ENCODE data around the gene SETD1B. TPM values are rescaled to one million over a fixed set of nuclear protein-coding genes. Genes with fewer than 3 reads are reported as not detected.
"Not testable (repeated sequence)": the region's sequence is repeated elsewhere in the genome, so short reads cannot be mapped to it uniquely, and the experiment has no call there.

Gene SETD1B
- total RNA-seq, 2 donors from 2014 or later, result 54.5 to 64.1 TPM

- no peaks in the 10 kb centered on the region for H3K9me3 ChIP-seq (ENCODE audit: control insufficient read depth, low read length, poor library complexity, severe bottlenecking)
- no peak overlapping the region for H3K27ac Mint-ChIP-seq
- no peak overlapping the region for H3K4me3 Mint-ChIP-seq
- ATAC-seq (no peak), DNase-seq (no peak)
- no peaks in the 10 kb centered on the region for H3K36me3 Mint-ChIP-seq (ENCODE audit: low read depth)
- H3K27me3 Mint-ChIP-seq, result no peaks in the 10 kb centered on the region
- peaks cover 14% of the 10 kb centered on the region for H3K4me1 Mint-ChIP-seq
Observed at GRCh38 chr12:121838126-121838525, 34.3 kb downstream of the SETD1B start.

- Mint-ChIP-seq H3K4me1 (peaks cover 16% of the 10 kb centered on the region), H3K27ac (peak overlapping the region; percentile 80), H3K27me3 (no peaks in the 10 kb centered on the region), H3K36me3 (ENCODE audit: low read depth) (no peaks in the 10 kb centered on the region), H3K4me3 (peak overlapping the region; percentile 96)
- DNase-seq (peak; percentile 99 to 100 (median 100)), ATAC-seq (peak; percentile 98)
- H3K9me3 ChIP-seq (ENCODE audit: control insufficient read depth, low read length, poor library complexity, severe bottlenecking), result no peaks in the 10 kb centered on the region
Observed at GRCh38 chr12:121839106-121839992, 35.5 kb downstream of the SETD1B start.

GRCh38 chr12:121839993-121840761, 36.4 kb downstream of the SETD1B start:
- ATAC-seq, result no peak
- H3K27ac Mint-ChIP-seq, result peak overlapping the region; percentile 80
- no peaks in the 10 kb centered on the region for H3K36me3 Mint-ChIP-seq (ENCODE audit: low read depth)
- DNase-seq, result no peak
- H3K4me1 Mint-ChIP-seq, result peaks cover 16% of the 10 kb centered on the region
- H3K4me3 Mint-ChIP-seq, result peak overlapping the region; percentile 96
- no peaks in the 10 kb centered on the region for H3K27me3 Mint-ChIP-seq
- H3K9me3 ChIP-seq (ENCODE audit: control insufficient read depth, low read length, poor library complexity, severe bottlenecking), result no peaks in the 10 kb centered on the region

- H3K36me3 Mint-ChIP-seq (ENCODE audit: low read depth), result no peaks in the 10 kb centered on the region
- DNase-seq, result no peak
- H3K4me1 Mint-ChIP-seq, result peaks cover 17% of the 10 kb centered on the region
- H3K9me3 ChIP-seq (ENCODE audit: control insufficient read depth, low read length, poor library complexity, severe bottlenecking), result no peaks in the 10 kb centered on the region
- peak overlapping the region; percentile 53 for H3K27ac Mint-ChIP-seq
- ATAC-seq, result no peak
- H3K4me3 Mint-ChIP-seq, result no peak overlapping the region
- H3K27me3 Mint-ChIP-seq, result no peaks in the 10 kb centered on the region
Observed at GRCh38 chr12:121843236-121843982, 39.6 kb downstream of the SETD1B start.

- Mint-ChIP-seq H3K4me3 (no peak overlapping the region), H3K27me3 (no peaks in the 10 kb centered on the region), H3K36me3 (ENCODE audit: low read depth) (no peaks in the 10 kb centered on the region), H3K4me1 (peaks cover 9% of the 10 kb centered on the region), H3K27ac (no peak overlapping the region)
- H3K9me3 ChIP-seq (ENCODE audit: control insufficient read depth, low read length, poor library complexity, severe bottlenecking), result no peaks in the 10 kb centered on the region
- DNase-seq (no peak), ATAC-seq (no peak)
Observed at GRCh38 chr12:121845701-121846100, 41.9 kb downstream of the SETD1B start.

- DNase-seq (no peak), ATAC-seq (no peak)
- H3K27me3 Mint-ChIP-seq, result no peaks in the 10 kb centered on the region
- H3K4me1 Mint-ChIP-seq, result peaks cover 4% of the 10 kb centered on the region
- no peak overlapping the region for H3K27ac Mint-ChIP-seq
- H3K9me3 ChIP-seq (ENCODE audit: control insufficient read depth, low read length, poor library complexity, severe bottlenecking), result no peaks in the 10 kb centered on the region
- H3K36me3 Mint-ChIP-seq (ENCODE audit: low read depth), result no peaks in the 10 kb centered on the region
- H3K4me3 Mint-ChIP-seq, result no peak overlapping the region
Observed at GRCh38 chr12:121849211-121849610, 45.4 kb downstream of the SETD1B start.

GRCh38 chr12:121849665-121850064, 45.9 kb downstream of the SETD1B start:
- no peaks in the 10 kb centered on the region for H3K9me3 ChIP-seq (ENCODE audit: control insufficient read depth, low read length, poor library complexity, severe bottlenecking)
- H3K27me3 Mint-ChIP-seq, result no peaks in the 10 kb centered on the region
- no peak for ATAC-seq
- H3K27ac Mint-ChIP-seq, result no peak overlapping the region
- no peaks in the 10 kb centered on the region for H3K36me3 Mint-ChIP-seq (ENCODE audit: low read depth)
- no peak for DNase-seq
- H3K4me3 Mint-ChIP-seq, result no peak overlapping the region
- H3K4me1 Mint-ChIP-seq, result peaks cover 4% of the 10 kb centered on the region

GRCh38 chr12:121852392-121852791, 48.6 kb downstream of the SETD1B start:
- H3K36me3 Mint-ChIP-seq (ENCODE audit: low read depth); DNase-seq; H3K27me3 Mint-ChIP-seq; H3K4me3 Mint-ChIP-seq; H3K27ac Mint-ChIP-seq; H3K4me1 Mint-ChIP-seq; H3K9me3 ChIP-seq (ENCODE audit: control insufficient read depth, low read length, poor library complexity, severe bottlenecking); ATAC-seq: not testable (repeated sequence)

GRCh38 chr12:121857322-121858246, 53.8 kb downstream of the SETD1B start:
- no peaks in the 10 kb centered on the region for H3K27me3 Mint-ChIP-seq
- ATAC-seq (no peak), DNase-seq (no peak)
- no peaks in the 10 kb centered on the region for H3K9me3 ChIP-seq (ENCODE audit: control insufficient read depth, low read length, poor library complexity, severe bottlenecking)
- no peaks in the 10 kb centered on the region for H3K4me1 Mint-ChIP-seq
- H3K27ac Mint-ChIP-seq, result no peak overlapping the region
- no peaks in the 10 kb centered on the region for H3K36me3 Mint-ChIP-seq (ENCODE audit: low read depth)
- H3K4me3 Mint-ChIP-seq, result no peak overlapping the region

DNA sequence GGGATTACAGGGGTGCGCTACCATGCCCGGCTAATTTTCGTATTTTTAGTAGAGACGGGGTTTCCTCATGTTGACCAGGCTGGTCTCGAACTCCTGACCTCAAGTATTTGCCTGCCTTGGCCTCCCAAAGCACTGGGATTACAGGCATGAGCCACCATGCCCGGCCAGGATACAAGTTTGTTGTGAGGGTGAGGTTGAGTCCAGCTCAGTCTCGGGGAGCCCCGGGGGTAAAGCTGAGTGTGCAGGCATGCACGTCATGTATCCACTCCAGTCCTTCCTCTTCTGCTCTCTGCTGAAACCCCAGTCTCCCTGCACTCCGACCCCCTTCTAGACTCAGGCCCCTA, 54.5 kb downstream of the SETD1B start:
- no peak overlapping the region for H3K27ac Mint-ChIP-seq
- ATAC-seq, result no peak

DNA sequence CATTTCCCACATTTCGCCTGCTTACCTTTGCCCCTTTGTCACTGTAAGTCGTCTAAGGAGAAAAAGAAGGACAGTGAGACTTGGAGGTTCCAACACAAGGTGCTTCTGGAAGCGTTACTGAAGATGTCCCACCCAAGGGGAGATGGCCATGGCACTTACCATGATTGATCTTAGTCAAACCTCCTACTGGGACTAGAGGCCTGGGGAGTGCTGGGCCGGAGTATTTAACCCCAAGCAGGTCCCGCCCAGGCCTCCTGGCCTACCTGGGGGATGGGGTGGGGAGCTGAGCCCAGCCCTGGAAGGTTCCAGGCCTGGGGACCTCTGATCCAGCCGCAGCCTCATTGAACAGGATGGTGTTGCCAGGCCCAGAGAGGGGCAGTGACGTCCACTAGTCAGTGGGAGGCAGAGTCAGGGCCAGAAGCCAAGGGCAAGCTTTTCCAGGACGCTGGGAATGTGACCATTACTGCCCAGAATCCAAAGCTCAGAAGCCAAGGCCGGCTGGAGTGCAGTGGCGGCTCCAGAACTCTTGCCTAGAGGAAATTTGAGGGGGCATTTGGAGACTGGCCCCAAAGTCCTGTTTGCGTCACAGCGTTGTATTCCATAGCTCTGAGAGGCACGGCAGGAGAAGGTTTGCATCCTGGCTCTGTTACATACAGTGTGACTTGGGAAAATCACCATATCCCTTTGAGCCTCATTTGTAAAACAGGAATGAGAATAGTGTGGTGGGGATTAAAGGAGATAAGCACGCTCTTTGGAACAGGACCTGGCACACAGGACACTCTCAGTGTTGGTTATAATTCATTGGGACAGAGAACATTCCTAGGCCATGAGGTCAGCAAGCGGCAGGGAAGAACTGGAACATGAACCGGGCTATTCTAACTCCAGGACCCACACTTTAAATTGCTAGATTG, 55.1 kb downstream of the SETD1B start, which contains the start of gene HPD:
Gene HPD (minus strand): TSS at position 198 of the 911 bp plus-strand sequence. CDS start 36 bp downstream, at position 162.
- DNase-seq, result no peak
- H3K27me3 Mint-ChIP-seq, result no peaks in the 10 kb centered on the region
- H3K4me1 Mint-ChIP-seq, result no peaks in the 10 kb centered on the region
- no peak within 1 kb of the TSS for H3K4me3 Mint-ChIP-seq
- no peak for ATAC-seq
- no peak within 1 kb of the TSS for H3K27ac Mint-ChIP-seq
- no peaks in the 10 kb centered on the region for H3K36me3 Mint-ChIP-seq (ENCODE audit: low read depth)
- no peaks in the 10 kb centered on the region for H3K9me3 ChIP-seq (ENCODE audit: control insufficient read depth, low read length, poor library complexity, severe bottlenecking)

More for the DNA sequence above, 54.5 kb downstream of the SETD1B start:
- H3K4me1 Mint-ChIP-seq, result no peaks in the 10 kb centered on the region
- no peak overlapping the region for H3K4me3 Mint-ChIP-seq
- DNase-seq, result no peak
- H3K9me3 ChIP-seq (ENCODE audit: control insufficient read depth, low read length, poor library complexity, severe bottlenecking), result no peaks in the 10 kb centered on the region
- H3K27me3 Mint-ChIP-seq, result no peaks in the 10 kb centered on the region
- H3K36me3 Mint-ChIP-seq (ENCODE audit: low read depth), result no peaks in the 10 kb centered on the region

All from T-helper 17 cell (primary cell).